Activated CD4-positive, alpha-beta T cell treated with anti-CD3 and anti-CD28 coated beads, Interleukin-10, Interleukin-2, amounts not matched to agents 100 ng/mL and 50 ng/mL, durations not matched to agents 16 hours and 8 hours (primary cell): ENCODE measurements around the gene SLC7A6.
A peak's percentile ranks its signal among the peaks of the same experiment; 100 is the strongest.
"Not testable (repeated sequence)": the region's sequence is repeated elsewhere in the genome, so short reads cannot be mapped to it uniquely, and the experiment has no call there.

ENCODE experiments used
- DNase-seq: peaks from one replicate; pipeline ENCODE4 v3.0.0-alpha.2; 2020

SLC7A6 gene

GRCh38 chr16:68284847-68285246, 20.5 kb downstream of the SLC7A6 start:
- DNase-seq = no peak

GRCh38 chr16:68285683-68286082, 21.4 kb downstream of the SLC7A6 start:
- DNase-seq = no peak

DNA sequence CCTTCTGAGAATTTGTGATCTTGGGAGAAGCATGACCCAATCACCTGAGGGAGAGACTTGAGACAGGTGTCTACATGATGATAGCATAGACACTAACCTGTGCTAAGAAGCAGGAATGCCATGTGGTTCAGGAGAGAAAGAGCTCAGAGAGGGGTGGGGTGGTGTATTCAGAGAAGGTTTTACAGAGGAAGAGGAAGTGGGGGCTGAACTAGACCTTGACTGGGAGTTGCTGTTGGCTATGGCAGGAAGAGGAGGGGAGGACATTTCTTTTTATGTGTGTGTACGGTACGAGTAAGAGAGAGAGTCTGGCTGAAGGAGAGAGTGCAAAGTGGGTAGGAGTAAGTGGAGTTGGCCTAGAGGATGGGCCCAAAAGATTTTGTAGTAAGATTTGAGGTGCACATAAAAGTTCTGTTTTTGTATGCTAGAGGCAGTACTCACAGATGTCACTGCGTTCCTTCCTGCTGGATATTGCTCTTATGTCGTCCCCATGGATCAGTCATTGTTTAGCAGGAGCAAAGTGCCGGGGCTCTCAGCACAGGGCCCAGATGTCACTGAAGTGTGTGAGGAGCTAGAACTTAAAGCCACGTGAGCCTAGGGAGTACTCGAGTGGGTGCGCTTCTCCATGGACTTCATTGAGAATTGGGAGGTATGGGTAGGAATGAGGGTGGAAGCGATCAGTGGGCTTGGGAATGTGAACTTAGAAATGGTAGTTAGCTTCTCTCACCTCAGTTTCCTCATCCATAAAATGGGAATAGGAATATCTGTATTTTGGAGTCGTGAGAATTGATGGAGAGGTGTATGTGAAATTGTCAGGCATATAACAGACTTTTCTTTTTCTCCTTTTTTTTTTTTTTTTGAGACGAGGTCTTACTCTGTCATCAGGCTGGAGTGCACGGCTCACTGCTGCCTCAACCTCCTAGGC, 22.1 kb downstream of the SLC7A6 start:
- DNase-seq = peak; percentile 63

DNA sequence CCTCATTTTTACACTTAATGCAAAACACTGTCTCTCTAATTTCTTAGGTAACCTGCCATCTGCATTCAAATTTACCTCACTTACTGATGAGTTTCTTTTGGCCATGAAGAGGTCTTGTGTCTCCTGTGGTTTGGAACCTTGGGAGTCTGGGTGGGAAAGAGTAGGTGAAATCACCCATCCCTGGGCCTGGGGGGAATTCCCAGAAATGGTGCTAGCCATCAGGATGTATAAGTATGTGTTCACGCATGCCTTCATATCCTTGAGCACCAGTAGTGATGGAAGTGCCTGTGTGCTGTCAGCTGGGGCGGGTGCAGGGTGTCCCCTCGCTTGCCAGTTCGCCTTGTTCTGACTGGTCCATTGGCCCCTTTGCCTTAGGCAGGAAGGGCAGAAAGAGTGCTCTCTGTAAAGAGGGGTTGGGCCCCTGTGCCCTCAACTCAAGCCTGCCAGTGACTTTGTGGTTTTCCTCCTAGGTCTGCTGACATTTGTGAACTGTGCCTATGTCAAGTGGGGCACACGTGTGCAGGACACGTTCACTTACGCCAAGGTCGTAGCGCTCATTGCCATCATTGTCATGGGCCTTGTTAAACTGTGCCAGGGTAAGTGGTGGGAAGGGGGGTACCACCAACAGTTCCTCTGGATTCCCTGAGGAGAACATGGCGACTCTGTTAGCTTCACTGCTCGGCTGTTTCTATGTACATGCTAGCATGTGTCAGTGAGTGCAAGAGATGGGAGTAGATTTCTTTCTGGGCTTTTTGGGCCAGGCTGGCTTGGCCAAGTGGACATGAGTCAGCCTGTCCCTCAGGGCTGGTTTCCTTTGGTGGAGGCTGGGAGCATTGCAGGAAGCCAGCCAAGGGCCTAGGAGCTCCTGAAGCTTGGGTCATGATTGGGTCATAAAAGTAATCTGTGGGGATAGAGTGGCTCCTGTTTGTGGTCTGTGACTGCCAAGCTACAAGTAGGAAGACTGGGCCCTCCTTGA, 23.2 kb downstream of the SLC7A6 start:
- peak; percentile 64 for DNase-seq

DNA sequence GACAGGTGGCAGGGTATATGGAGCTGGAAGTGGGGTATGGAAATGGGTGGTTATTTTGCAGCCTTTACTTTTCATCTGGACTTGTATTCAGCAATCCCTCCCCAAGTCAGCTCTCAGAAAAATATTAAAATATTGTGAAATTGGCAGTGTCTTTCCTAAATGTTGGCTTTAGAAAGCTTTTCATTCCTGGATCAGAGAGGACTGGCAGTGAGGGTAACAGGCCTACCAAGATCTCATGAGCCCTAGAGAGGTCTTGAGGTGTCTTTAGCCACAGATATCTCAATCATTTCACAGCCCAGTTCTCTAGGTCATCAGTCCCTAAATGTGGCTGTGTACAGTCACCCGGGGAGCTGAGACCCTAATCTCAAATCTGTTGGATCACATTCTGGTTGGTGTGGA, 23.9 kb downstream of the SLC7A6 start:
- no peak for DNase-seq

- DNase-seq = not testable (repeated sequence)
Observed at GRCh38 chr16:68288796-68289195, 24.5 kb downstream of the SLC7A6 start.

DNA sequence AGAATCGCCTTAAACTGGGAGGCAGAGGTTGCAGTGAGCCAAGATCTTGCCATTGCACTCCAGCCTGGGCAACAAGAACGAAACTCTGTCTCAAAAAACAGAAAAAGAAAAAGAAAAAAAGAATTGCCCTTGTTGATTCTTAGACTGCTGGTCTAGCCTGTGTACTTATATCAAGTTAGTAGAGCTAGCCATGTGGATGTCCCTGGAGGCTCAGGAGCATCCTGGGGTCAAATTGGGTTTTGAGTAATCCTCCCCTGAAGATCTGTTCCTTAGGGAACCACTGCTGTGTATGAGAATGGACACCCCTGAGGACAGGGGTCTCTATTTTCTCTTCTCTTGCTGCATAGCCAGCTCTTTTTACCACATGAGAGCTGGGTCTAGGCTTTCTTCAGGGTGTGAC, 24.9 kb downstream of the SLC7A6 start:
- no peak for DNase-seq

DNA sequence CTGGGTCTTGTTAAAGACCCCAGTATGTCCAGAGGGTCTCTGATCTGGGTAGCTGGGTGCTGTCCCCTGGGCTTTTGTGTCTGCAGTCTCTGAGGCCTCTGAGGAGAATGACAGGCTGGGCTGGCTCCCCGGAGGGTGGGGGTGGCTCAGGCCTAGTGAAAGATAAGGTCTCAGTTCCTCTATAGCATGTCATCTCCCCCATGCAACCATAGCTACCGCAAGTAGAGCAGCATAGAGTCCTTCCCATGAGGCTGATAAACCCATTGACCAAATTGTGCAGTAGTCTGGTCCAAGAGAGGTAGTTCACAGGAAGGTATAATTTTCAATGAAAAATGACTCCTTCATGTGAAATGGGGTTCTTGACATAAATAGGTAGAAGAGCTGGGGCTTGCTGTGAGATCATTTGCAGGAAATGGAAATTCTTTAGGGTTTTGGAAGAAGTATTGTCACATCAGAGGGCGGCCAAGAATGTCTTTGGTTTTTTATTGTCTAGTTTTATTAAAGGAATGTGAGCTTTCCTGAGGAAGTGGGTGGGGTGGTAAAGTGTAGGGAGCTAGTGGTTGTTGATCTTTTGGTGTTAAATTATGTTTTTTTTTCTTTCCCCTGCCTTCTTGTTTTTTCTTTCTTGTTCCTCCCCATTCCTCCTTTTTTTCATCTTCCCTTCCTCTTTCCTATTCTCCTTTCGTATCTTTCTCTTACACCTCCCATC, 25.4 kb downstream of the SLC7A6 start:
- DNase-seq = peak; percentile 37

GRCh38 chr16:68290450-68290849, 26.1 kb downstream of the SLC7A6 start:
- no peak for DNase-seq

DNA sequence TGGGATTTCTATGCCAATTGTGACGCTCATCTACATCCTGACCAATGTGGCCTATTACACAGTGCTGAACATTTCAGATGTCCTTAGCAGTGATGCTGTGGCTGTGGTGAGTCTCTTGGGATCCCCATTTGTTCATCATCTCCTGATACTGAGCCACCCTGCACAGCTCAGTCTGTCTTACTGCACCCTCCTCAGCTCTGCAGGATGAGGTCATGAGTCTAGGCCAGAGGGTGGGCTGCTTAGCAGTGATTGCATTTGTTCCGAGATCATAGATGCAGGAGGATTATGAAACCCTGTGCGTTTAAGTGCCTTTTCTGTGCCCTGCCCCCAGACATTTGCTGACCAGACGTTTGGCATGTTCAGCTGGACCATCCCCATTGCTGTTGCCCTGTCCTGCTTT, 26.9 kb downstream of the SLC7A6 start:
- no peak for DNase-seq

GRCh38 chr16:68292425-68292824, 28.1 kb downstream of the SLC7A6 start:
- DNase-seq = no peak

GRCh38 chr16:68296291-68296690, 32.0 kb downstream of the SLC7A6 start:
- DNase-seq = no peak

DNA sequence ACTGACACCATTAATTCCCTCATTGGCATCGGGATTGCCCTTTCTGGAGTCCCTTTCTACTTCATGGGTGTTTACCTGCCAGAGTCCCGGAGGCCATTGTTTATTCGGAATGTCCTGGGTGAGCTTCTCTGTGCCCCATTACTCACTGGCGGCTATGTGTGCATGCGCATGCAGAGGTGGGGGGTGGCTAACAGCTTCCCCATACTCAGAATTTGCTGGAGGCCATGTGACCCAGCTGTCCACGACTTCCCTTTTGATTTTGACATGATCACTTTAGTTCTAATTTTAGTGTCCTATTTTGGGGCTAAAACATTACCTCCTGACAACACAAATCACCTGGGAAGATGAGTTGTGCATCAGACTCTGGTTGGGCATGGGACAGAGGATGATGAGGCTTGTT, 32.4 kb downstream of the SLC7A6 start:
- DNase-seq = no peak

DNA sequence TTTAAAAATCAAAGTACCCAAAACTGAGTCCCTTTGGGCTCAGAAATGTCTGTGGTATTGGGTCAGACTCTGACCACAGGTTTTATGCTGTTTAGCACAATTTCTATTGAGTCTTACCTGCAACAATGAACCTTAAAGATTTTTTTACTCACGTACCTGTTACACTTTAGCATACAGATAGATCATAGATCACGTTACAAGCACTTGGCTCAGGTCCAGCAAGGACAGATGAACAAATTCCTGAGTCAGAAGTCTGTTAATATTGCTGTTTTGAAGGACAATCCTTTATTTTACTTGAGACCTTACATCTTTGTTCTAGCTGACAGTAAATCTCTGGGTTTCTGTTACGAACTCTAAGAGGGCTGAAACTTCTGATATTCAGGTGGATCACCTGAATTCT, 33.6 kb downstream of the SLC7A6 start:
- no peak for DNase-seq

DNA sequence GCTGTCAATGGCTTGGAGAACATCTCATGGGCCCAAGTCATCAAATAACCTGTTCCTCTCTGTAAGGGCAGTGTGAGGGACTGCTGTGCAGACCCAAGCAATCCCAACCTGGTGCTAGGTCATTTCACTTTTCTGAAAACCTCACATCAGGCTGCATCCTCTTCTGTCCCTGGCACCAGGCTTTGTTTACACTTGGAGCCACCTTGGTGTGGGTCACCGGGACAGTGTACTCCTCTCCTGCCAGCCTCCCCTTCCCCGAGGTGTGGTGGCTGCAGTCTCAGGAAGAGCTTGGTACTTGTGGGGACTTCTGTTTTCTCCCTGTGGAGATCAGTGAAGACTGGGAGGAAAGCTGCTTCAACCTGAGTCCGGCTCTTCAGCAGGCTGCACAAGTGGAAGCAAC, 34.0 kb downstream of the SLC7A6 start:
- DNase-seq = no peak

DNA sequence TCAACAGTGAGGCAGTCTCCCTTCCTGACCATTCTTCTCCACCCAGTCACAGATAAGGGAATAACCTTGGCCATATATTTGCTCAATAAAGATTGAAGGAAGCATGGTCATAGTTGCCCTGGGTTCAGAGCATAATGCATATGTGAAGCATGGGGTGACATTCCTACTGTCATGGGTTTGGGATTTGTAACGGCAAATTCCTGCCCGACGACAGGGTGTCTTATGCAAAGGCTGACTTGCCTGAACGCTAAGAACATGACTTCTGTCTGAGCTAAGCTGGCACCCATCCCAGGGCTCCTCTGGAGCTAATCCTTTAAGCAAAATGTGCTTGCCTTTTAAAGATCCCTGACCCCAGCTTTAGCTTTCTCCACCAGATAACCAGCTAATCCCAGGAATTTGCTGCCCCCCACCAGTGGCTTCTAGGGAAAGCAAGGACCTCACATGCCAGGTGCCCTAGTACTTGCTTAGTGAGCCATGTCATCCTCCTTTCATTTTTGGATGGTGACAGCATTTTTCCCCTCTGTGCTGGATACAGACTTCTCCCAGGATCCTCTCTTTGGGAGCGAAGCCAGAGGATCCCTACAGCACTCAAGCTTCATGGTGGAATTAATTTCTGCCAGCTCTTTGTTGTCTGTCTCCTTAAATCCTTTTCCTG, 34.7 kb downstream of the SLC7A6 start:
- no peak for DNase-seq

- DNase-seq = no peak
Observed at GRCh38 chr16:68299571-68300453, 35.5 kb downstream of the SLC7A6 start.

- DNase-seq = no peak
Observed at GRCh38 chr16:68300734-68301459, 36.6 kb downstream of the SLC7A6 start.

DNA sequence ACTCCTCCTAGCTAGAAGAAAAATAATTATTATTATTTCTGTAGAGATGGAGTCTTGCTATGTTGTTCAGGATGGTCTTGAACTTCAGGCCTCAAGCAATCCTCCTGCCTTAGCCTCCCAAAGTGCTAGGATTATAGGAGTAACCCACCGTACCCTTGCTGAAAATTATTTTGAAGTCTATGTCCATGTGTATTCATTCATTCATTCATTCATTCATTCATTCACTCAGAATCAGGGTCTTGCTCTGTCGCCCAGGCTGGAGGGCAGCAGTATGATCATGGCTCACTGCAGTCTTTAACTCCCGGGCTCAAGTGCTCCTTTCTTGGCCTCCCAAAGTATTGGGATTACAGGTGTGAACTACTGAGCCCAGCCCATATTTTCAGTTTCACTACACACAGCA, 42.3 kb downstream of the SLC7A6 start:
- no peak for DNase-seq

- DNase-seq = peak; percentile 47
Observed at GRCh38 chr16:68309799-68310198, 45.5 kb downstream of the SLC7A6 start.

DNA sequence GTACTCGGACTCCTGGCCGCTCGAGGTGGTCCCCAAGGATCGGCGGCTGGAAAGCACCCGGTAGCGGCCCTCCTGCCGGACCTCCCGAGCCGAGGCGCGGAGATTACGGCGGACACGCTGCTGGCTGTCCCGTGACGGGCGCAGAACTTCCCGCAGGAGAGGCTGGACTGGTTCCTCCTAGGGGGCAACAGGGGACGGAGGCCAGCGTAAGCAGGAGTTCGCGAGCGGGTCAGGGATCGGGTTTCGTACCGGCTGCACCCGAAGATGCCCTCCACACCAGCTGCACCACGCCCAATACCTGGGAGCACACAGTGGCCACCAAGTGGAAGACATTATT, 46.1 kb downstream of the SLC7A6 start:
- DNase-seq = no peak
